NK-92 (cell line): ENCODE results near the gene ABCC1.
"Not testable (repeated sequence)": the region's sequence is repeated elsewhere in the genome, so short reads cannot be mapped to it uniquely, and the experiment has no call there.

Experiments
- DNase-seq: peaks from one replicate; lab custom pipeline; 2025; ENCODE audit not compliant: unreplicated experiment; lab: John Stamatoyannopoulos, UW

ABCC1 gene

GRCh38 chr16:15966420-15966819, 17.0 kb downstream of the ABCC1 start:
- DNase-seq = no peak

GRCh38 chr16:15966836-15967546, 17.6 kb downstream of the ABCC1 start:
- DNase-seq = no peak

- DNase-seq = no peak
Measured at GRCh38 chr16:15967655-15968315, 18.4 kb downstream of the ABCC1 start.

- no peak for DNase-seq
Measured at GRCh38 chr16:15970202-15970601, 20.8 kb downstream of the ABCC1 start.

- DNase-seq = no peak
Measured at GRCh38 chr16:15970743-15971439, 21.5 kb downstream of the ABCC1 start.

GRCh38 chr16:15971440-15971815, 22.0 kb downstream of the ABCC1 start:
- no peak for DNase-seq

GRCh38 chr16:15972046-15972868, 22.8 kb downstream of the ABCC1 start:
- no peak for DNase-seq

- DNase-seq = no peak
Measured at GRCh38 chr16:15973421-15973820, 24.0 kb downstream of the ABCC1 start.

GRCh38 chr16:15974057-15974456, 24.6 kb downstream of the ABCC1 start:
- DNase-seq = no peak

- DNase-seq = no peak
Measured at GRCh38 chr16:15975172-15975571, 25.8 kb downstream of the ABCC1 start.

GRCh38 chr16:15976225-15976812, 26.9 kb downstream of the ABCC1 start:
- no peak for DNase-seq

- no peak for DNase-seq
Measured at GRCh38 chr16:15976929-15977637, 27.7 kb downstream of the ABCC1 start.

GRCh38 chr16:15979801-15980200, 30.4 kb downstream of the ABCC1 start:
- no peak for DNase-seq

GRCh38 chr16:15980329-15980728, 30.9 kb downstream of the ABCC1 start:
- DNase-seq = no peak

- no peak for DNase-seq
Measured at GRCh38 chr16:15981382-15981781, 32.0 kb downstream of the ABCC1 start.

- DNase-seq = not testable (repeated sequence)
Measured at GRCh38 chr16:15982194-15982915, 32.9 kb downstream of the ABCC1 start.

GRCh38 chr16:15983898-15984297, 34.5 kb downstream of the ABCC1 start:
- no peak for DNase-seq

- no peak for DNase-seq
Measured at GRCh38 chr16:15985144-15985543, 35.7 kb downstream of the ABCC1 start.

GRCh38 chr16:15986261-15986660, 36.8 kb downstream of the ABCC1 start:
- no peak for DNase-seq
